H1 (cell line): Measurements from ENCODE around the gene EDA. TPM values are rescaled to one million over a fixed set of nuclear protein-coding genes. Genes with fewer than 3 reads are reported as not detected.

ENCODE experiments used
- NANOG ChIP-seq: IDR thresholded peaks from 2 replicates; pipeline ENCODE4 v1.6.1; 2011; ENCODE audit warnings: low read length, low read depth, mild to moderate bottlenecking, inconsistent platforms; ENCODE audit not compliant: insufficient read depth, poor library complexity, severe bottlenecking
- SIRT6 ChIP-seq: IDR thresholded peaks from one replicate; pipeline ENCODE4 v1.7.1; 2012; ENCODE audit warnings: low read length, inconsistent platforms
- SUZ12 ChIP-seq: fragments of 200-600 bp; sonication (generic); IDR thresholded peaks from 2 replicates; pipeline ENCODE4 v1.6.1; 2012; ENCODE audit warnings: mild to moderate bottlenecking, inconsistent platforms, low read length, moderate library complexity, mixed read lengths
- TAF7 ChIP-seq: optimal IDR thresholded peaks from 2 replicates; pipeline ENCODE3; 2011; ENCODE audit warnings: low read depth, mild to moderate bottlenecking, inconsistent platforms, low read length, moderate library complexity, borderline replicate concordance
- TCF12 ChIP-seq: IDR thresholded peaks from 2 replicates; pipeline ENCODE4 v1.6.1; 2011; ENCODE audit warnings: low read depth, mild to moderate bottlenecking, low read length
- USF2 ChIP-seq: IDR thresholded peaks from 2 replicates; pipeline ENCODE4 v1.6.1; 2011; ENCODE audit warnings: low read length, improper control_type of control experiment
- YY1 ChIP-seq: IDR thresholded peaks from 2 replicates; pipeline ENCODE4 v1.6.1; 2011; ENCODE audit warnings: low read depth, mild to moderate bottlenecking, low read length
- polyA plus RNA-seq, 7 experiments: library from polyadenylated mRNA; depleted of rRNA in 3 of 7; stranded (reverse) in 5 of 7; unstranded in 2 of 7; fragments of >200 nt in 5 of 7; fragments of 200-250 nt in 2 of 7; gene quantifications; 1 replicate in 5 of 7; 2 replicates in 1 of 7; 4 replicates in 1 of 7; pipeline versions ENCODE4 v1.2.1 to v1.2.3, GENCODE V29; 2011 to 2013; ENCODE audit warnings: missing spikeins in 2 of 7, mixed read lengths in 2 of 7
- total RNA-seq: library from RNA; stranded (reverse); fragmentation: NEBNext Ultra II Directional; extraction: Animal tissue kit (Norgen Biotek cat#: 25700); gene quantifications from 2 replicates; pipeline ENCODE4 v1.2.1, GENCODE V29; 2021
- TF ChIP-seq, protein P1 (sequence below): fragments of 300-600 bp; sonication (generic); IDR thresholded peaks from 2 replicates; pipeline ENCODE4 v1.7.1; 2012; ENCODE audit warnings: low read length, moderate library complexity, mild to moderate bottlenecking, inconsistent platforms; ENCODE audit not compliant: insufficient replicate concordance
- TF ChIP-seq, protein P2 (sequence below): IDR thresholded peaks from 2 replicates; pipeline ENCODE4 v1.6.1; 2012; ENCODE audit warnings: inconsistent platforms

EDA gene
- total and polyA plus RNA-seq, 2 of the 8 experiments (the other 6 are each of a cell fraction or from before 2014, with no cell fraction given) = 7.5 to 10.5 TPM

DNA sequence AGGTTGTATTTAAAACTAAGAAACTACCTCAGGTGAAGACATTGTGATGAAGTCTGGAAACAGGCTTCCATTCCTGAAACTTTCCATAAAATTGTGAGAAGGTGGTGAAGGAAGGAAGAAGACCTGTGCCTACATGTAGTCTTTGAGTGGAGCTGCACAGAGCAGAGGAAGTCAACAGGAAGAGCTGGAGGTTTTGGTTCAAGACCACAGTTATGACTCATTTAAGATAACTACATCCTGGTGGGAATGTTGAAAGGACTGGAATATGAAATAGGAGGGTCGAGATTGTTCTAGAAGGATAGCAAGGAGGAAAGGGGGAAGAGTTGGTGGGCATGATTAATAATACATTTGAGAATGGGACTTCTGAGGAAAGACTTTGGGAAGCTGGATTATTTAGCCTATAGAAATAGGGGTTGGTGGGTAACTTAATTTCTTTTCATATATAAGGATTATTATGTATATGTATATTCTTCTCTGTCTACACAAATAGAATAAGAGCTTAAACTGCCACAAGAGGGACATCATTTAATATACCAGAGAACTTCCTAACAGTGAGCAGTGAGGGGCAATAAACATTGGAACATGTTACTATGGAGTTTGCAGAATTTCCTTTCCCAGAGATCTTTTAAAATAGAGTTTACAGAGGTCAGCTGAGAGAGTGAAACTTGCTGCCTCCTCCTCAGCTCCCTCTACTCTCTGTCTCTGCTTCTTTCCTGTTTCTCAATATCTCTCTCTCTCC is 410.4 kb downstream of the EDA start (continued):
- TF ChIP-seq, protein P1, sequence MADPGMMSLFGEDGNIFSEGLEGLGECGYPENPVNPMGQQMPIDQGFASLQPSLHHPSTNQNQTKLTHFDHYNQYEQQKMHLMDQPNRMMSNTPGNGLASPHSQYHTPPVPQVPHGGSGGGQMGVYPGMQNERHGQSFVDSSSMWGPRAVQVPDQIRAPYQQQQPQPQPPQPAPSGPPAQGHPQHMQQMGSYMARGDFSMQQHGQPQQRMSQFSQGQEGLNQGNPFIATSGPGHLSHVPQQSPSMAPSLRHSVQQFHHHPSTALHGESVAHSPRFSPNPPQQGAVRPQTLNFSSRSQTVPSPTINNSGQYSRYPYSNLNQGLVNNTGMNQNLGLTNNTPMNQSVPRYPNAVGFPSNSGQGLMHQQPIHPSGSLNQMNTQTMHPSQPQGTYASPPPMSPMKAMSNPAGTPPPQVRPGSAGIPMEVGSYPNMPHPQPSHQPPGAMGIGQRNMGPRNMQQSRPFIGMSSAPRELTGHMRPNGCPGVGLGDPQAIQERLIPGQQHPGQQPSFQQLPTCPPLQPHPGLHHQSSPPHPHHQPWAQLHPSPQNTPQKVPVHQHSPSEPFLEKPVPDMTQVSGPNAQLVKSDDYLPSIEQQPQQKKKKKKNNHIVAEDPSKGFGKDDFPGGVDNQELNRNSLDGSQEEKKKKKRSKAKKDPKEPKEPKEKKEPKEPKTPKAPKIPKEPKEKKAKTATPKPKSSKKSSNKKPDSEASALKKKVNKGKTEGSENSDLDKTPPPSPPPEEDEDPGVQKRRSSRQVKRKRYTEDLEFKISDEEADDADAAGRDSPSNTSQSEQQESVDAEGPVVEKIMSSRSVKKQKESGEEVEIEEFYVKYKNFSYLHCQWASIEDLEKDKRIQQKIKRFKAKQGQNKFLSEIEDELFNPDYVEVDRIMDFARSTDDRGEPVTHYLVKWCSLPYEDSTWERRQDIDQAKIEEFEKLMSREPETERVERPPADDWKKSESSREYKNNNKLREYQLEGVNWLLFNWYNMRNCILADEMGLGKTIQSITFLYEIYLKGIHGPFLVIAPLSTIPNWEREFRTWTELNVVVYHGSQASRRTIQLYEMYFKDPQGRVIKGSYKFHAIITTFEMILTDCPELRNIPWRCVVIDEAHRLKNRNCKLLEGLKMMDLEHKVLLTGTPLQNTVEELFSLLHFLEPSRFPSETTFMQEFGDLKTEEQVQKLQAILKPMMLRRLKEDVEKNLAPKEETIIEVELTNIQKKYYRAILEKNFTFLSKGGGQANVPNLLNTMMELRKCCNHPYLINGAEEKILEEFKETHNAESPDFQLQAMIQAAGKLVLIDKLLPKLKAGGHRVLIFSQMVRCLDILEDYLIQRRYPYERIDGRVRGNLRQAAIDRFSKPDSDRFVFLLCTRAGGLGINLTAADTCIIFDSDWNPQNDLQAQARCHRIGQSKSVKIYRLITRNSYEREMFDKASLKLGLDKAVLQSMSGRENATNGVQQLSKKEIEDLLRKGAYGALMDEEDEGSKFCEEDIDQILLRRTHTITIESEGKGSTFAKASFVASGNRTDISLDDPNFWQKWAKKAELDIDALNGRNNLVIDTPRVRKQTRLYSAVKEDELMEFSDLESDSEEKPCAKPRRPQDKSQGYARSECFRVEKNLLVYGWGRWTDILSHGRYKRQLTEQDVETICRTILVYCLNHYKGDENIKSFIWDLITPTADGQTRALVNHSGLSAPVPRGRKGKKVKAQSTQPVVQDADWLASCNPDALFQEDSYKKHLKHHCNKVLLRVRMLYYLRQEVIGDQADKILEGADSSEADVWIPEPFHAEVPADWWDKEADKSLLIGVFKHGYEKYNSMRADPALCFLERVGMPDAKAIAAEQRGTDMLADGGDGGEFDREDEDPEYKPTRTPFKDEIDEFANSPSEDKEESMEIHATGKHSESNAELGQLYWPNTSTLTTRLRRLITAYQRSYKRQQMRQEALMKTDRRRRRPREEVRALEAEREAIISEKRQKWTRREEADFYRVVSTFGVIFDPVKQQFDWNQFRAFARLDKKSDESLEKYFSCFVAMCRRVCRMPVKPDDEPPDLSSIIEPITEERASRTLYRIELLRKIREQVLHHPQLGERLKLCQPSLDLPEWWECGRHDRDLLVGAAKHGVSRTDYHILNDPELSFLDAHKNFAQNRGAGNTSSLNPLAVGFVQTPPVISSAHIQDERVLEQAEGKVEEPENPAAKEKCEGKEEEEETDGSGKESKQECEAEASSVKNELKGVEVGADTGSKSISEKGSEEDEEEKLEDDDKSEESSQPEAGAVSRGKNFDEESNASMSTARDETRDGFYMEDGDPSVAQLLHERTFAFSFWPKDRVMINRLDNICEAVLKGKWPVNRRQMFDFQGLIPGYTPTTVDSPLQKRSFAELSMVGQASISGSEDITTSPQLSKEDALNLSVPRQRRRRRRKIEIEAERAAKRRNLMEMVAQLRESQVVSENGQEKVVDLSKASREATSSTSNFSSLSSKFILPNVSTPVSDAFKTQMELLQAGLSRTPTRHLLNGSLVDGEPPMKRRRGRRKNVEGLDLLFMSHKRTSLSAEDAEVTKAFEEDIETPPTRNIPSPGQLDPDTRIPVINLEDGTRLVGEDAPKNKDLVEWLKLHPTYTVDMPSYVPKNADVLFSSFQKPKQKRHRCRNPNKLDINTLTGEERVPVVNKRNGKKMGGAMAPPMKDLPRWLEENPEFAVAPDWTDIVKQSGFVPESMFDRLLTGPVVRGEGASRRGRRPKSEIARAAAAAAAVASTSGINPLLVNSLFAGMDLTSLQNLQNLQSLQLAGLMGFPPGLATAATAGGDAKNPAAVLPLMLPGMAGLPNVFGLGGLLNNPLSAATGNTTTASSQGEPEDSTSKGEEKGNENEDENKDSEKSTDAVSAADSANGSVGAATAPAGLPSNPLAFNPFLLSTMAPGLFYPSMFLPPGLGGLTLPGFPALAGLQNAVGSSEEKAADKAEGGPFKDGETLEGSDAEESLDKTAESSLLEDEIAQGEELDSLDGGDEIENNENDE = no peak
- TF ChIP-seq TAF7 (no peak), YY1 (no peak), SIRT6 (no peak), USF2 (no peak), SUZ12 (no peak), TCF12 (no peak), NANOG (no peak)
- TF ChIP-seq, protein P2, sequence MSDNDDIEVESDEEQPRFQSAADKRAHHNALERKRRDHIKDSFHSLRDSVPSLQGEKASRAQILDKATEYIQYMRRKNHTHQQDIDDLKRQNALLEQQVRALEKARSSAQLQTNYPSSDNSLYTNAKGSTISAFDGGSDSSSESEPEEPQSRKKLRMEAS = no peak
